RWPE1 (cell line): ENCODE data around the gene BANP.

Experiments used
- CTCF ChIA-PET: fragments of 350-600 bp; sonication (Branson Sonifier 250); formaldehyde crosslinking; extraction: SDS; loops from one replicate; lab custom pipeline; 2021; lab: Yijun Ruan, JAX
- POLR2A ChIA-PET: fragments of 400-600 bp; formaldehyde crosslinking; extraction: SDS; loops from one replicate; lab custom pipeline; 2020; ENCODE audit warnings: antibody characterized with exemption; ENCODE audit not compliant: low non-redundant PET; lab: Yijun Ruan, JAX
- DNase-seq: peaks from one replicate; pipeline ENCODE4 v3.0.0; 2012; ENCODE audit warnings: low spot score
- H3K27ac ChIP-seq: fragments of 450-650 bp; 2 replicates; pipeline ENCODE4 v1.5.1; 2017
- TF ChIP-seq, protein P1 (sequence below): fragments of 450-650 bp; conservative IDR thresholded peaks from 2 replicates; pipeline ENCODE4 v1.5.1; 2017; ENCODE audit warnings: low read depth, mild to moderate bottlenecking

The BANP gene

DNA sequence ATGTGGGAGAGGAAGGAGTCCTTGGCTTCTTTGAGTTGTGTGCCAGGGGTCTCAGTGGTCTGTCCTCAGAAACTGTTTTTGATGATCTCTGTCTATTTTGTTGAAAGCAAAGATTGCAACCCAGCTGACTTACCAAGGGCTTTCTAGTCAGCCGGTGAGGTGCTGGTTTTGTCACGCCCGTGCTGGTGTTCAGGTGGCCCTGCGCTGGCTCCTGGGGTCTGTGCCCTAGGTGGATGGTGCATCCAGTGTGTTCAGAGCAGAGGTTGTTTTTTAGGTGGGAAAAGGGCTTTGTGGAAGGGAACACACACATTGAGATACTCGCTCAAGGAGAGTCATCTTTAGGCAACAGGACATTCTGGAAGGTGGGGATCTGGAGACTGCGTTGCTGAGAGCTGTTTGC, 51.0 kb downstream of the BANP start:
- POLR2A ChIA-PET = no interaction called here
- CTCF ChIA-PET = interaction anchor here (0.6 to 0.7 kb wide), 3 partner anchors 132 to 557 kb away, joined by 3 to 6 read pairs (median 6); no protein-coding TSS in a partner anchor
- DNase-seq = no peak
- H3K27ac ChIP-seq = no peak overlapping the region
- TF ChIP-seq, protein P1, sequence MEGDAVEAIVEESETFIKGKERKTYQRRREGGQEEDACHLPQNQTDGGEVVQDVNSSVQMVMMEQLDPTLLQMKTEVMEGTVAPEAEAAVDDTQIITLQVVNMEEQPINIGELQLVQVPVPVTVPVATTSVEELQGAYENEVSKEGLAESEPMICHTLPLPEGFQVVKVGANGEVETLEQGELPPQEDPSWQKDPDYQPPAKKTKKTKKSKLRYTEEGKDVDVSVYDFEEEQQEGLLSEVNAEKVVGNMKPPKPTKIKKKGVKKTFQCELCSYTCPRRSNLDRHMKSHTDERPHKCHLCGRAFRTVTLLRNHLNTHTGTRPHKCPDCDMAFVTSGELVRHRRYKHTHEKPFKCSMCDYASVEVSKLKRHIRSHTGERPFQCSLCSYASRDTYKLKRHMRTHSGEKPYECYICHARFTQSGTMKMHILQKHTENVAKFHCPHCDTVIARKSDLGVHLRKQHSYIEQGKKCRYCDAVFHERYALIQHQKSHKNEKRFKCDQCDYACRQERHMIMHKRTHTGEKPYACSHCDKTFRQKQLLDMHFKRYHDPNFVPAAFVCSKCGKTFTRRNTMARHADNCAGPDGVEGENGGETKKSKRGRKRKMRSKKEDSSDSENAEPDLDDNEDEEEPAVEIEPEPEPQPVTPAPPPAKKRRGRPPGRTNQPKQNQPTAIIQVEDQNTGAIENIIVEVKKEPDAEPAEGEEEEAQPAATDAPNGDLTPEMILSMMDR = no peak

DNA sequence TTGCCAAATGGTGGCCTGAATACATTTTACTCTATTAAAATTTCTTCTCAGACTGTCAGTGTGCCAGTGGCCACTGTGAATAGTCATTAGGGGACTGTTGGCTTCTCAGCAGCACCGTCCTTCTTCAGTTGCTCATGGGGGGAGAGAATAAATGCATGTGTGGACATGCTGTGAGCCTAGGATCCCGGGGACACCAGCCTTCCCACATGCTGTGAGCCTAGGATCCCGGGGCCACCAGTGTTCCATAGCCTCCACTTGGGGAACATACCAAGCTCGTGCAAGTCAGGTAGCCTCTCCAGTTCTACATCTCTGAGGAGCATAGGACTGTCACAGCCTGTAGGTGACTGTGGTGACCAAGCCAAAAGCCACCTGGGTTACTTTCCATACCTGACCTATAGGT, 51.5 kb downstream of the BANP start:
- no peak for DNase-seq
- ChIA-PET POLR2A (no interaction called here), CTCF (interaction anchor here (0.6 kb wide), 1 partner anchor 1639 kb away, joined by 4 read pairs; no protein-coding TSS in a partner anchor)
- TF ChIP-seq, protein P1 = no peak
- H3K27ac ChIP-seq = no peak overlapping the region

DNA sequence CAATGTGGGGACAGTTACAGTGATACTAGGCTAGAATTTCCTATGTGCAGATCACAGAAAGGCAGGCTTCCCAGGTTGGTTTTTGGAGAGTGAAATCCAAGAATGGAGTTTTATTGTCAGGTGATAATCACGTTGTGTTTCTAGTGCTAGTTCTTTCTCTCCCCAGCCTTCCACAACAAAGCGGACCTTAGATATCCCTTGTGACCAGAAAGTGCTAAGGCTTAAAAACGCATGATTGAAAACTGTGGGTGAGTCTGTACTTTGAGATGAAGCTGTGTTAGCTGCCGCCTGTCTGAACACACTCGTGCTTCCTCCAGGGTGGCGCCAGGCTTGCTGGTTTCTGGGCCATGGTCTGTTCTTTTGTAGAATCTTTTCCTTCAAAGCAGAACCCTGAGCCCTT, 52.1 kb downstream of the BANP start:
- ChIA-PET POLR2A (no interaction called here), CTCF (interaction anchor here (0.6 kb wide), 1 partner anchor 1639 kb away, joined by 4 read pairs; no protein-coding TSS in a partner anchor)
- no peak for DNase-seq
- TF ChIP-seq, protein P1 = no peak
- H3K27ac ChIP-seq = no peak overlapping the region

DNA sequence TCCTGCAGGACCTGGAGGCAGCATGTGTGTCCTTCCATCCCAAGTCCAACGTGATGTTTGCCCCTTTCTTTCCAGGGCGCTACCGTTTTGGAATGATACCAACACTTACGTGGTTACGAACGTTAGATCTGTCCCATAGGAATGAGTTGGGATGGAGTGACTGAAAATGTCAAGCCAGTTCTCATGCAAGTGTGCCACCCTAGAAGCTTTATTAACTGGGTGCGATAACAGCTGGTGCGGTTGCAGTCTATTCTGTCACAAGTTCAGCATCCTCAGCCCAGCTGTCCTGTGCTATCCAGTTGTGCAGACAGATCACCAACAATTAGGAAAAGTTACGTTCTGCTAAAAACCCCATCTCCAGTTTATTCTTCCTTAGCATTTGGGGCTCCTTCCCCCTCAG, 52.5 kb downstream of the BANP start:
- ChIA-PET POLR2A (no interaction called here), CTCF (no interaction called here)
- no peak overlapping the region for H3K27ac ChIP-seq
- TF ChIP-seq, protein P1 = no peak
- DNase-seq = no peak

DNA sequence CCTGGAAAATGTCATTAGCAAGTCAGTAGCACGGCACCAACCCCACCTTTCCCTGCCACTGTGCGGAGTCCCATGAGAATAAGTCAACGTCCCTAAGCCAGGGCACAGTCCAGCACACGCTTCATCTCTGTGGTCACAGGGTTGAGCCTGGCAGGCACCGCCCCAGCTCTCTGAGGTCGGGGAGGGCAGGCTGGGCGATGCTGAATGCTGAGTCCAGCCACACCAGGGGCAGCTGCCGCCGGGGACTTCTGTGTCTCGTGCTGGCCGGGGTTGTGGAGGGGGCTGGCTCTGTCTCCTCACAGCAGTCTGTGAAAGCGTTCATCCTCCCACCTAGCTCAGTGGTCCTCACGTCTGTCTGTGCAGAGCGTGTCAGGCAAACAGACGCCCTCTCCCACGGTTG, 53.2 kb downstream of the BANP start:
- ChIA-PET POLR2A (no interaction called here), CTCF (no interaction called here)
- TF ChIP-seq, protein P1 = no peak
- H3K27ac ChIP-seq = no peak overlapping the region
- no peak for DNase-seq

DNA sequence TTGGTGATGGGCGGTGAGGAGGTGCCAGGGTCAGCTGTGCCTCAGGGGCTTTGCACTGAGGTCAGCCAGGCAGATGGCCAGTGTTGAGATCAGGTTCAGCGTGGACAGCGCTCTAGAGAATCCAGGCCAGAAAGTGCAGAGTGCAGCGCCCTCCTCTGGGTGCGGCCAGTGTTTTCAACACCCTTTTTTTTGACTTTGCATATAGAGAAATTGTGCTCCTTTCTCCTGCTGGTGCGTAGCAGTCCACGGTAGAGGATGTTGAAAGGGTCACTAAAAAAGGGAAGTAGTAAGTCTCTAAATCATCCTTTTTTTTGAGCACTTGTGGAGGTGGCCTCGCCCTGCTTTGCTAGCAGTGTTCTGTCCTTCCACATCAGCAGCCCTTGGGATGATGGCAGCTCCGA, 53.9 kb downstream of the BANP start:
- H3K27ac ChIP-seq = no peak overlapping the region
- ChIA-PET POLR2A (no interaction called here), CTCF (no interaction called here)
- DNase-seq = no peak
- TF ChIP-seq, protein P1 = no peak
